Hepatocyte (in vitro differentiated cells): ENCODE measurements around the gene DGKZ.

Experiments used
- CTCF ChIP-seq: fragments of 200-600 bp; sonication (generic); IDR thresholded peaks from 2 replicates; pipeline ENCODE4 v1.5.1; 2016; ENCODE audit warnings: antibody characterized with exemption, mild to moderate bottlenecking; ENCODE audit not compliant: poor library complexity
- EZH2 ChIP-seq: fragments of 200-600 bp; sonication (generic); IDR thresholded peaks from 2 replicates; pipeline ENCODE4 v1.6.1; 2016; ENCODE audit warnings: antibody characterized with exemption, mild to moderate bottlenecking, borderline replicate concordance

GRCh38 chr11:46393759-46394158, 46.5 kb downstream of the DGKZ start:
- TF ChIP-seq EZH2: no peak
- no peak for TF ChIP-seq CTCF
